GM18517 (cell line): Measurements from ENCODE around the gene RNF32.

ENCODE experiments used
- ATAC-seq: cut with Tn5 transposase; IDR thresholded peaks from one replicate; pipeline ENCODE4 v1.9.1; 2021; ENCODE audit warnings: mild to moderate bottlenecking, moderate library complexity; ENCODE audit not compliant: unreplicated experiment

The RNF32 gene

DNA sequence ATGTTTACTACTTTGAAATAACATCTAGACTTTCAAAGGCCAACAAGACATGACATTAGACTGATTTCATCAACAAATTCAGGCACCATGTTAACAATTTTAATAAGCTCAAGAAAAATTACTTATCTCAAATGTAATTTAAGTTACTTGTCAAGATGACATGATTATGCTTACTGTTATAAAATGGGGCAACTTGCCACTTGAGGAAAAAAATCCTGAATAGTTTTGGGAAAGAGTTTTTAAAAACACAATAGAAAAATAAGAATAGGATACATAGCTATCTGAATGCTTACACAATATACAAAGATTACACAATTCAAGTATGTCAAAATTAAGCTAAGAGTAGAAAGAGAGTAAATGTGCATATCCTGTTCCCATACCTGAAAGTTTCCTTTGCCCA is 85.4 kb downstream of the RNF32 start:
- no peak for ATAC-seq
